Ammon's horn (tissue), 1 donor: ENCODE data around the gene ROGDI.
A peak's percentile ranks its signal among the peaks of the same experiment; 100 is the strongest.

Source experiments
- DNase-seq: peaks from one replicate; pipeline ENCODE4 v3.0.0-alpha.2; 2016; ENCODE audit warnings: low spot score

The ROGDI gene, protein sequence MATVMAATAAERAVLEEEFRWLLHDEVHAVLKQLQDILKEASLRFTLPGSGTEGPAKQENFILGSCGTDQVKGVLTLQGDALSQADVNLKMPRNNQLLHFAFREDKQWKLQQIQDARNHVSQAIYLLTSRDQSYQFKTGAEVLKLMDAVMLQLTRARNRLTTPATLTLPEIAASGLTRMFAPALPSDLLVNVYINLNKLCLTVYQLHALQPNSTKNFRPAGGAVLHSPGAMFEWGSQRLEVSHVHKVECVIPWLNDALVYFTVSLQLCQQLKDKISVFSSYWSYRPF

DNA sequence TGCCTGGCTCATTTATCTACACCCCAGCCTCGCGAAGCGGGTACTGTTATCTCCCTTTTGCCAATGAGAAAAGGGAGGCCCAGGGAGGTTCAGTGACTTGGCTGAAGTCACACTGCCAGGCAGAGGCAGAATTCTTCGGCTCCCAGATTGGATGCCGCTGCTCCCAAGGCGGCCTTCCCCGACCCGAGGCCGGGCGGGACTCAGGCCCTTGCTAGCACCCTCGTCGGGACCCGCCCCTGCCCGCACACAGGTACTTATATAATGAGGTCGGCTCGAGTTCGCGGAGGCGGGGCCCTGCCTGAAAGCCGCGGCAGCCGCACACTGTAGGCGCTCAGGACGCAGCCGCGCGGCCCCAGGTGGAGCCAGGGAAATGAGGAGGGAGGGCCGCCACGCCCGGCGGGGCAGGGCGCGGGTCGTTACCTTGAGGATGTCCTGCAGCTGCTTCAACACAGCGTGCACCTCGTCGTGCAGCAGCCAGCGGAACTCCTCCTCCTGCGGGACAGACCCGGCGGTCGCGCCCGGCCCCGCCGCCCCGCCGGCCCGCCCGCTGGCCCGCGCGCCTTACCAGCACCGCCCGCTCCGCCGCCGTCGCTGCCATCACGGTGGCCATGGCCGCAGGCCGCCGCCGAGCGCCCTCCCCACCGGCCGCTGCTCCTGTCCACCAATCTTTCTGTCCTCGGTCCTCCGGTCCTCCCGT lies at the start of gene ROGDI:
TSS of gene ROGDI (minus strand) at position 672 of the 697 bp plus-strand sequence. CDS start at position 610, 62 bp downstream.
- peak; percentile 61 for DNase-seq

GRCh38 chr16:4850211-4850610 lies 47.8 kb upstream of the ROGDI start:
- no peak for DNase-seq

- peak; percentile 25 for DNase-seq
These were observed 45.5 kb upstream of the ROGDI start for GRCh38 chr16:4847774-4848587.

GRCh38 chr16:4846901-4847773 lies 44.7 kb upstream of the ROGDI start, which contains the start of the genes GLYR1 and UBN1:
Gene GLYR1, minus strand, starts transcription at chr16:4847288. Its CDS starts 23 bp downstream, at chr16:4847265.
Gene UBN1, plus strand, starts transcription at chr16:4847481. Its CDS starts 5,437 bp downstream, at chr16:4852918.
- peak; percentile 98 for DNase-seq

DNA sequence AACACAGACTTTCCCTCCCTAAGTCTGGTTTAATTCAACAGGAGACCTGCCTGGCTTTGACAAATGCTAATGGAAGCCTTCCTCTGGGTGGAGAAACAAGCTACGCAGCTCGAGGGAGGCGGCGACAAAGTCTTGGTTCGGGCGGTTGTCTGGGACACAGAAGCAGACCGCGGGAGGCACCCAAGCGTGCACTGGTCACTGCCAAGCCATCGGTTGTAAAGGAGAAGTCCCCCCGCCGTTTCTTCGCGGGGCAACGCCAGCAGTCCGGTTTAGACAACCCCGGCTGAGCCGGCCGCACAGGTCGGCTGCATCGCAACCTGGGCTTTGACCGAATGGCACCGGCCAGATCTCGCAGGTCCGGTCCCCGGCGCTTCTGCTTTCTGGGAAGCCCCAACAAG lies 44.1 kb upstream of the ROGDI start:
- DNase-seq, result peak; percentile 66

GRCh38 chr16:4840984-4841383 lies 38.6 kb upstream of the ROGDI start:
- DNase-seq, result no peak

DNA sequence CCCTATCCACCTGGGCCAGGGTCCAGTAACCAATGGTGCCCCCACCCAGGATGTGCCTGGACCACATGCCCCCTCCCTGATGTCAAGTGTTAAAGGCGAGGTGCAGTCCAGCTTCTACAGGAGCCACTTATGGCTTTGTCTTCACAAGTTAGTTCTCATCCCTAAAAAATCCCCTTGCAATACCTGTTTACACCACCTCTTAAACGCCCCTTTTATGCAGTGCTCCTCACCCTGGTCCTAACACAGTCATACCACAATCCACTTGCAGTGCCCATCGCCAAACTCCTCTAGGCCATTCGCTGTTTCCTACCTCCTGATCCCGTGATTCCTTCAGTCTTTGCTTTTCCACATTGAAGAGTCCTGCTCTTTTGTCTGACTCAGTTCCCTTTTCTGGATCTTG lies 37.5 kb upstream of the ROGDI start:
- no peak for DNase-seq

- DNase-seq, result no peak
These were observed 35.5 kb upstream of the ROGDI start for GRCh38 chr16:4837733-4838501.

DNA sequence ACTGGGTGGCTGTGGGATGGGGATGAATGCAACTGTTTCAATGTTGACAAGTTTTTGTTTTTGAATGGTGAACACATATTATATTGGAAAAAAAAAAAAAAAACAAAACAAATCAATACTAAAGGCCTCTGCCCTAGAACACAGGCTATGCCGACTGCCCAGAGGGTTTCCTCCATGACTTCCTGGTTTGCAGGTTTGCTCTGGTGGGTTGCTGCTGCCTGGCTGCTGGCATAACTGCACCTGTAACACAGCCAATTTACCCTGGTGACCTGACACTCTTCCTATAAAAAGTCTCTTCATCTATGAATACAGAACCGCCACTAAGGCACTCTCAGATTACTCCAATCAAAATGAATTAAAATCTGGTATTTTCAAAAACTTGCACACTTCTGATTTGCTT lies 34.3 kb upstream of the ROGDI start:
- DNase-seq, result no peak

- DNase-seq, result no peak
These were observed 31.2 kb upstream of the ROGDI start for GRCh38 chr16:4833584-4833983.

- DNase-seq, result no peak
These were observed 30.4 kb upstream of the ROGDI start for GRCh38 chr16:4832698-4833343.

DNA sequence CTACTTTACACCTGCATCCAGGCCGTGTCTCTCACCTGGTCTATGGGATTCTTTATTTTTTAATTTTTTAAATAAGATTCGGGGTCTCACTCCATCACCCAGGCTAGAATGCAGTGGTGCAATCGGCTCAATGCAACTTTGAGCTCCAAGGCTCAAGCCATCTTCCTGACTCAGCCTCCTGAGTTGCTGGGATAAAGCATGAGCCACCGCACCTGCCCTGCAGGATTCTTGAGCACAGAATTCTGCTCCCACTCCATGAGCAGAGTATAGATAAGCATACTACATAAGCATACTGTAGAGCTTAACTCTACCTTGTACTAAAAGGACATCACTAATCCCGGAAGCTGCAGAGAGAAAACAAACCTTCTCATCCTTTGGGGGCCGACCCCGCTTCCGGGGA lies 29.2 kb upstream of the ROGDI start:
- DNase-seq, result no peak

- no peak for DNase-seq
These were observed 28.0 kb upstream of the ROGDI start for GRCh38 chr16:4830408-4830807.

DNA sequence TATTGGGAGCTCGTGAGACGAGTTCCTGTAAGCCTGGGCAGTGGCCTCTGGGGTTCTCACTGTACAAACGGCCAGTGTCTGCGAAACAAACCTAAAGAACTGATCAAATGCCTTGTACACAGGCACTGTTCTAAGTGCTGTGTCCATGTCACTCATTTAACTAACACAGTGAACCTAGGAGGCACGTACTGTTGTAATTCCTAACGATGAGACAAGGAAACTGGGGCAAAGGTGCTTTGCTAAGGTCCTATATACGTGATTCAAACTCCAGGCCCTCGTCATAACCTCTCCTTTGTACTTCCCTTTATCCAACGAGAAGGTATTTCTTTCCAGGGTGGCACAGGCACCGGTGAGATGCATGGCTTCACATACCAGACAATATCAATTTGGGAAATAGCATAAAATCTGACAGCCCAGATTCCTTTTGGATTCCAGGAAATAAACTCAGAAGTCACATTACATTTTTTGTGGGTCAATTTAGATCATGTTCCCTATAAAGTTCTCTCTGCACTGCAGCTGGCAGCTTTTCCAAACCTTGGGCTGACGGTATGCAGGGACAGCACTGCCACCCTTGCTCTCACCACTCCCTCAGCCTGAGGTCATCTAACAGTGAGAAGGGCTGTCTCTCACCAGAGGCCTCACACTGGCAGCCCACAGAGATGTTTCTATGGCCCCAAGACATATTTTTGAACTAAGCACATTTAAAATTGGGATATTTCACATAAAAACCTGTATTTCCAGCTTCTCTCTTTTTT lies 26.3 kb upstream of the ROGDI start:
- DNase-seq, result no peak

DNA sequence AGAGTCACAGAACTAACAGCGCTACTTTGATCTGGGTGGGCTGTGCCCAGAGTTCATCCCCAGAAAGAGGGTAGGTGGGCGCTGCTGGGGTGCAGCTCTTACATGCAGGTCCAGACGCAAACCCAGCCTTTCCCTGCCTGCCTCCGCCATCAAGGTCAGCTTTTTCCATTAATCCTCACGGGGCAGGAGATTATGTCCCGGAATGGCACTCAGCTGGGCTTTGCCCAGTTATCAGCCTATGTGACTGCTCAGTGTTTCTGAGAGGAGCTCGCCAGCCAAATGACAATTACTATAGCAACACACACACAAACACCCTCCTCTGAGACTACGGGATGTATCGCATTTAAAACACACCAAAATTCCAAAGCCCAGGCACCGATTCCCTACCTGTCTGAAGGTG lies 24.5 kb upstream of the ROGDI start:
- no peak for DNase-seq

DNA sequence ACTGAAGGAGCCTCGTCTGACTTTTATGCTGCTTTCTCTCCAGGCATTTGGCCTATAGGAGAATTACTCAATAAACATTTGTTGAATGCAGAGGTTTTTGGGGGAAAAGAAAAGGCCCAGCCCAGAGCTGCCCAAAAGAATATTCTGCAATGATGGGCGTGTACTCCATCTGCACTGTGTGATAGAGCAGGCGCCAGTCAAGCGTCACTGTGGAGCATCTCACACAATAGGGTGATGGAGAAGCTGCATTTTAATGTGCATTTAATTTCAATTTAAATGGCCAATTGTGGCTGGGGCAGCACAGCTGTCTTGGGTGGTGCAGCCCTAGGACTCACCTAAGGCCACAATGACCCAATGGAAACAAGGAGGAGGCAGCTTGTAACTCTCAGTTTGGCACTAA lies 24.1 kb upstream of the ROGDI start:
- no peak for DNase-seq

DNA sequence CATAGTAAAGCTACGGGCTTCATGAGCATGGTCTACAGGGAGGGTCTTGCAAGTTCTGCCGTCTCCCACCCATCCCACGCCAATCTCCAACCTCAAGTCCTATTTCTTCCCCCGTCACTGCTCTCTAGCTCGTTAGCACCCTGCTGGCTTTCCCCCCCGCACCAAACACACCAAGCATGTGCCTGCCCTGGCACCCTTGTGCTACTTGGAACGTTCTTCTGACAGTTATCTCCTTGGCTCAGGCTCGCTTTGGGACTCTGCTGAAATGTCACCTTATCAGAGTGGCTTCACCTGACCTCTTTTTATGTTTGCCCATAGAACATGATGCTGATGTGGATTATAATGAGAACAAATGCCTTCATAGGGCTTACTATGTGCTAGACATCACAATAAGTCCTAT lies 22.8 kb upstream of the ROGDI start:
- DNase-seq, result no peak

DNA sequence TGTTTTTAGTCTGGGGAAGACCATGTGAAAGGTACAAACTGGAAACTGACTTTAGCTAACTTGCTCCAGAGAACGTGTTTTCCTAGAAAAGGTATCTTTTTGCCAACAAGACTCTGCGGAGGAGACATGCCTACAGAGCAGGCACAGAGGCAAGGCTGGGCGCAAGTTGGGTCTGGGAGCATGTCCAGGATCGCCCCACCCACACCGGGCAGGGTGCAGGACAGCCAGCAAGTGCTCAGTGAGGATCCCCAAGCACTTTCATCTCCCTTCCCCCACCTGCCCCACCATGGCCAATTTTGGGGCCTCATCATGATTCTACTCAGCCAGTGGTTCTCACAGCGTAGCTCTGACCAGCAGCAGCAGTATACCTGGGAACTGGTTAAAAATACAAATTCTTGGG lies 18.2 kb upstream of the ROGDI start:
- no peak for DNase-seq

GRCh38 chr16:4814542-4815173 lies 12.2 kb upstream of the ROGDI start:
- DNase-seq, result no peak
